KMS-11 (cell line): ENCODE measurements around the gene PRKX.

Source experiments
- H2AFZ ChIP-seq: fragments of 200-600 bp; sonication (generic); 2 replicates; pipeline ENCODE4 v1.6.1; 2016; ENCODE audit warnings: antibody characterized with exemption, mixed run types, low read depth
- H3K27ac ChIP-seq: fragments of 200-600 bp; sonication (generic); 2 replicates; pipeline ENCODE4 v1.6.1; 2016; ENCODE audit warnings: mild to moderate bottlenecking, mixed run types
- H3K27me3 ChIP-seq: fragments of 200-600 bp; sonication (generic); 2 replicates; pipeline ENCODE4 v1.6.1; 2017; ENCODE audit warnings: mild to moderate bottlenecking, low read depth, mixed run types, moderate library complexity; ENCODE audit not compliant: insufficient read depth
- H3K36me3 ChIP-seq: fragments of 200-600 bp; sonication (generic); 2 replicates; pipeline ENCODE4 v1.6.1; 2017; ENCODE audit warnings: mild to moderate bottlenecking, mixed run types; ENCODE audit not compliant: insufficient read depth
- H3K4me1 ChIP-seq: fragments of 200-600 bp; sonication (generic); 2 replicates; pipeline ENCODE4 v1.6.1; 2016; ENCODE audit warnings: mild to moderate bottlenecking, low read depth, mixed run types; ENCODE audit not compliant: poor library complexity, severe bottlenecking
- H3K4me2 ChIP-seq: fragments of 200-600 bp; sonication (generic); 2 replicates; pipeline ENCODE4 v1.7.0; 2016; ENCODE audit warnings: mild to moderate bottlenecking, mixed run types
- H3K4me3 ChIP-seq: fragments of 200-600 bp; sonication (generic); IDR thresholded peaks from 2 replicates; pipeline ENCODE4 v1.6.1; 2017; ENCODE audit warnings: low read depth, low read length, mixed read lengths; ENCODE audit not compliant: insufficient read depth
- H3K79me2 ChIP-seq: fragments of 200-600 bp; sonication (generic); 2 replicates; pipeline ENCODE4 v1.6.1; 2016; ENCODE audit warnings: low read depth, mixed run types; ENCODE audit not compliant: insufficient read depth
- H3K9ac ChIP-seq: fragments of 200-600 bp; sonication (generic); 2 replicates; pipeline ENCODE4 v1.6.1; 2016; ENCODE audit warnings: mild to moderate bottlenecking, mixed run types
- H4K20me1 ChIP-seq: fragments of 200-600 bp; sonication (generic); 2 replicates; pipeline ENCODE4 v1.6.1; 2016; ENCODE audit warnings: mild to moderate bottlenecking, mixed run types; ENCODE audit not compliant: insufficient read depth
- CTCF ChIP-seq: fragments of 200-600 bp; sonication (generic); conservative IDR thresholded peaks from 2 replicates; pipeline ENCODE4 v1.6.1; 2017; ENCODE audit warnings: low read depth, mild to moderate bottlenecking, antibody characterized with exemption, low read length, moderate library complexity, mixed read lengths

The PRKX gene

GRCh38 chrX:3582451-3582850, 131.0 kb downstream of the PRKX start:
- TF ChIP-seq CTCF: no peak
- Histone ChIP-seq H3K4me2 (no peak overlapping the region), H3K4me3 (no peak overlapping the region), H3K36me3 (no peaks in the 10 kb centered on the region), H3K9ac (no peak overlapping the region), H3K27me3 (no peaks in the 10 kb centered on the region), H4K20me1 (no peaks in the 10 kb centered on the region), H3K4me1 (no peaks in the 10 kb centered on the region), H3K27ac (no peak overlapping the region), H2AFZ (no peak overlapping the region), H3K79me2 (no peaks in the 10 kb centered on the region)

- H3K27ac ChIP-seq: no peak overlapping the region
- no peak overlapping the region for H2AFZ ChIP-seq
- H3K4me3 ChIP-seq: no peak overlapping the region
- H3K27me3 ChIP-seq: no peaks in the 10 kb centered on the region
- no peak overlapping the region for H3K4me2 ChIP-seq
- no peak overlapping the region for H3K9ac ChIP-seq
- no peaks in the 10 kb centered on the region for H4K20me1 ChIP-seq
- H3K4me1 ChIP-seq: no peaks in the 10 kb centered on the region
- no peaks in the 10 kb centered on the region for H3K79me2 ChIP-seq
- TF ChIP-seq CTCF: no peak
- H3K36me3 ChIP-seq: no peaks in the 10 kb centered on the region
Measured at GRCh38 chrX:3581609-3582108, 131.8 kb downstream of the PRKX start.

- no peaks in the 10 kb centered on the region for H4K20me1 ChIP-seq
- no peak overlapping the region for H3K4me2 ChIP-seq
- no peak overlapping the region for H3K27ac ChIP-seq
- no peak overlapping the region for H3K4me3 ChIP-seq
- no peaks in the 10 kb centered on the region for H3K4me1 ChIP-seq
- no peaks in the 10 kb centered on the region for H3K27me3 ChIP-seq
- TF ChIP-seq CTCF: no peak
- no peaks in the 10 kb centered on the region for H3K36me3 ChIP-seq
- H3K79me2 ChIP-seq: no peaks in the 10 kb centered on the region
- no peak overlapping the region for H2AFZ ChIP-seq
- no peak overlapping the region for H3K9ac ChIP-seq
Measured at GRCh38 chrX:3577551-3577950, 135.9 kb downstream of the PRKX start.

- no peaks in the 10 kb centered on the region for H3K4me1 ChIP-seq
- H3K4me3 ChIP-seq: no peak overlapping the region
- no peaks in the 10 kb centered on the region for H3K36me3 ChIP-seq
- H3K9ac ChIP-seq: no peak overlapping the region
- no peaks in the 10 kb centered on the region for H3K79me2 ChIP-seq
- H2AFZ ChIP-seq: no peak overlapping the region
- no peak overlapping the region for H3K4me2 ChIP-seq
- no peaks in the 10 kb centered on the region for H3K27me3 ChIP-seq
- no peaks in the 10 kb centered on the region for H4K20me1 ChIP-seq
- no peak overlapping the region for H3K27ac ChIP-seq
- no peak for TF ChIP-seq CTCF
Measured at GRCh38 chrX:3576886-3577501, 136.5 kb downstream of the PRKX start.
